Femur (tissue), 1 donor: ENCODE results near the gene SNX25.
"Not testable (repeated sequence)": the region's sequence is repeated elsewhere in the genome, so short reads cannot be mapped to it uniquely, and the experiment has no call there.

Source experiments
- DNase-seq: peaks from one replicate; pipeline ENCODE4 v3.0.0-alpha.2; 2017

Gene SNX25

DNA sequence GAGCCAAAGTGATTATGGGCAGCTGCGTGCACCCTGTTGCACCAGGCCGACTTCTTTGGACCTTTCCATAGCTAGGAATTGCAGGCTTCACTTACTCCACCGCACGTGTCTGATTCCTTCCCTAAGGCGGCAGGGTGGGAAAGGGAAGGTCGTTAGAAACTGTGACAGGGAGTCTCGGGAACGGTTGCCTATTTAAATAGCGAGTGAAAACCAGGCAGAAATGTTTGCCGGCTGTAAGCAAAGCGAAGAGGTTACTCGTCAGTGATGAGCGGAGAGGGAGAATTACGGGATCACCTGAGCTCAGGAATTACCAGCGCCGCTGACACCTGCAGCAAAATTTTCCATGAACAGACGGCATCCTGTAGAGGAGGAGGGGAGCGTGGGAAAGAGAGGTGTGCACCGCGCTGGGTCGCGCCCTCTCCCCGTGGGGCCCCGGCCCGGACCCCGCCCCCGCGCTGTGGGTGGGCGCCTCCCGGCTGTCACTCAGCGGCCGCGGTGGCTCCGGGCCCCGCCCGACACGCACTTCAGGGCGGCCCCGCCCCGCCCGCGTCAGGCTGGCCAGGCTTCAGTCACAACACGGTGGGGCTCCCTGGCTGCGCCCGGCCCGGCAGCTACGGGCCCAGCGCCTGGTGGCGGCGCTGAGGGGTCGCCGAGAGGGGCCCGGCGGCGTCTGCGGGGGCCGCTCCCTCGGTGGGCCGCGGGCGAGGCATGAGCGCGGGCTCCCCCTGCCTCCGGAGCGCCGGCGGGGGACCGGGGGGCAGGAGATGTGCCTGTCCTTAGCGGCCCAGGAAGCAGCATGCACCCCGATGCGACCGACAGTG is at the start of gene SNX25:
SNX25 (plus strand) TSS at position 568 of the 821 bp plus-strand sequence; CDS start at position 797, 229 bp downstream.
- peak; percentile 90 for DNase-seq

DNA sequence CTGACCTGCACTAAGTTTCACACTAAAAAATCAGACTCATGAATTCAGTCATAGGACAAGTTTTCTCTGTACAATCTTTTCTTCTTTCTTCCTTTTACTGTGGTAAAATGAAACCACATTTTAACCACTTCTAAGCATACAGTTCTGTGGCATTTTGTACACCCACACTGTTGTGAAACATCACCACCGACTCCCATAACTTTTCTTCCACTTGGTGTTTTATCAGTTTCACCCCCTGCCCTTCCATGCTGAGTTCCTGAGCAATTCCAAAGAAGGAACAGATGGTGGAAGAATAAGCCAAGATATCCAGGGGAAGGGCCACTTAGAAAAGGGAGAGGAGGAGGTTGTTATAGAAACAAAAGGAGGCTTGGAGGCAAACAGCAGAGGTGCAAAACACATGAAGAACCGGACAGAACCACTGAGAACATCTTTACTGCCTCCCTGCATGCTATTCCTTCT is 43.8 kb upstream of the SNX25 start:
- DNase-seq, result no peak

DNA sequence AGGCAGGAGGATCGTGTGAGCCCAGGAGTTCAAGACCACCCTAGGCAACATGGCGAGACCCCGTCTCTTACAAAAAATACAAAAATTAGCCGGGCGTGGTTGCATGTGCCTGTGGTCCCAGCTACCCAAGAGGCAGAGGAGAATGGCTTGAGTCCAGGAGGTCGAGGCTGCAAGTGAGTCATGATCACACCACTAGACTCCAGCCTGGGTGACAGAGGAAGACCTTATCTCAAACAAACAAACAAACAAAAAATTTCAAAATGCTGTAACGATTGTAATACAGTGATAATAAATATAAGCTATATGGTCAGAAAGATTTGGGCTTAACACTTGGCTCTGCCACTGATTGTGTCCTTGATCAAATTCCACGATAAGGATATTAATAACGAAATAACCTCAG is 42.2 kb upstream of the SNX25 start:
- DNase-seq, result no peak

DNA sequence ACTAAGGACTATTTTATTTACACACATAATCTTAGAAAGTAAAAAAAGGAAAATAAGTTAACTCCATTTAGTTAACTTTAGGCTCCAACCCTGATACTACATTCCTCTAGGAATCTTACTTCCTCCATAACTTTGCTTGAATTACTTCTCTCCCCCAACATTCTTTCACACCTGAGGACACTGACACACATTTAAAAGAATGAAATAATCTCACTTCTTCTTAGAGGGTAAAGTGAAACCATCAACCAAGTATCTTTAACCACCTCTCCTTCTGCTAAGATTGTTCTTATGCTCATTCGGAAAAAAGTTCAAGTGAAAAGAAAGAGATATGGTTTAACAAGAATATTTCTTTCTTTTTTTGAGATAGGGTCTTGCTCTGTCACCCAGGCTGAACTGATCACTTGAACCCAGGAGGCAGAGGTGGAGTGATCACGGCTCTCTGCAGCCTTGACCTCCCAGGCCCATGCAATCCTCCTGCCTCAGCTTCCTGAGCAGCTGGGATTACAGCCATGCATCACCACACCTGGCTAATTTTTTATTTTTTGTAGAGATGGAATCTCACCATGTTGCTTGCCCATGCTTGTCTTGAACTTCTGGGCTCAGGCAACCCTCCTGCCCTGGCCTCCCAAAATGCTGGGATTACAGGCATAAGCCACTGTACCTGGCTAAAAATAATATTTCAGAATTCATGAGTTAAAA is 37.9 kb upstream of the SNX25 start:
- no peak for DNase-seq

DNA sequence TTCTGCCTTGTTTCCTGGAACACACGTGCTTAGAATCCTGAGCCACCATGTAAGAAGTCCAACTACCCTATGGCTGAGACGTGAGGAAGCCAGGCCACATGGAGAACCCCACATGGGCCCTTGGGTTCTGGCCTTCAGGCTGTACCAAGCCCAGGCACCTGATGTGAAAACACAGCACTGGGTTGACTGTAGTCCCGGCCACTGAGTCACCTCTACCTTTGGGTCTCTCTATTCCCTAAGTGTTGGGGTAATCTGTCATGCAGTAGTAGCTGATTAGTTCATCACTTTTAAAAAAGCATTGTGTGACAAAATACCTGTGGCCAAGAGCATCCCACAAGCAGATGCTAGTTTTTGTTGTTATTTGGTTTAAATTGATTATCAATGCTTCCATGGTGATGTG is 29.9 kb upstream of the SNX25 start:
- no peak for DNase-seq

DNA sequence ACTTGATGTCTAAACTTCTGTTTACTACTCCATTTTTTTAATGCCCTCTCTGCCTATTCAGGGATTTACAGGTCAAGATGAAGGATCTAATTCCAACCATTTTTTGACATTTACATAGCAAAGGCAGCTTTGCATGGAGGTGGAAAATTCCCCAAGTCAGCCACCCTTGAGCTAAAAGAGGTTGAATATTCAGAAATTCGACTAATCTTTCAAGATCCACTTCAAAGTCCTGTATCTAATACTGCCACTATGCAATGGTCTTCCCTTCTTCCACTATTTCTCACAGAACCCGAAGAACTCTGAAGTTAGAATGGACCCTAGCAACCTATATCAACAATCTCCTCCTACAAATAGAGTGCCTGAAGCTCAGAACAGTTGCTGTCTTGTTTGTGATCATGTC is 27.2 kb upstream of the SNX25 start:
- no peak for DNase-seq

DNA sequence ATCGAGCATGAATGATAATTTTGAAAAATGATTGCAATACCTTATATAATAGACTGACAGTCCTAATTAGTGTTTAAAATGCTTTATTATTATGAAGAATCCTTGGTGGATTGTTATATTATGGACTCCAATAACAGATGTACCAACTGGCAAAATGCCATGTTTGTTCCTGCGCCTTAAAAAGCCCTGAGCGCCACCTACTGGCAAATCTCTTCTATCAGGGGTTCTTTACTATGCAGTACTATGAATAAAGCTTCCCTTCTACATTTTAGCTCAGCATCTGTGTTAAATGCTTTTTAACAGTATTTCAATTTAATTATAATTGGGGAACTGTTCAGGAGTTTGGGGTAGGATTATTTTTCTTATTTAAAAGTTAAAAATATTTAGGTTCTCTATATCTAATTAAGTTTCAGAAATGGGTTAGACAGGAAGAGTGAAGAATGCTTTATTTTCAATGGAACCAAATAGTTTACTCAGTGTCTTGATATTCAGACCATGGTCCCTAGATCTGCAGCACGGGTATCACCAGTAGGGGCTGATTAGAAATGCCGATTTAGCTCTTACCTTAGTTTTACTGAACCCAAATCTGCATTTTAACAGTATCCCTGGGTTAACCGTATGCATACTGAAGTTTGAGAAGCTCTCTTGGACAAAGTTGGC is 25.6 kb upstream of the SNX25 start:
- DNase-seq, result peak; percentile 80

DNA sequence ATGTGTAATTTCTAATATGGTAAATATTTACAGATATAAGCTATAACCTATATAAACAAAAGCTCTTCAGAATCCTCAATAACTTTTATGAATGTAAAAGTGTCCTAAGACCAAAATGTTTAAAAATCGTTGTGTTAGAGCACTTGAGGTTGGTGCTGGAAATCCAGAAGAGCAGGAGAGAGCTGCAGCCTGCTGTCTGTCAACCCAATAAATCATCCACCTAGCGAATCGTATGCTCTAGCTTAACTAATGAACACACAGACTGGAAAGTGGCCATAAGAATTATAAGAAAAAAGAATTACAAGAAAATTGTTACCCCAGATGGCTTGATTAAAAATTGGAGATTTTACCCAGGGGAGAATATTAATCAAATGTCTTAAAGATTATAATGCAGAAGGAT is 22.6 kb upstream of the SNX25 start:
- DNase-seq, result no peak

DNA sequence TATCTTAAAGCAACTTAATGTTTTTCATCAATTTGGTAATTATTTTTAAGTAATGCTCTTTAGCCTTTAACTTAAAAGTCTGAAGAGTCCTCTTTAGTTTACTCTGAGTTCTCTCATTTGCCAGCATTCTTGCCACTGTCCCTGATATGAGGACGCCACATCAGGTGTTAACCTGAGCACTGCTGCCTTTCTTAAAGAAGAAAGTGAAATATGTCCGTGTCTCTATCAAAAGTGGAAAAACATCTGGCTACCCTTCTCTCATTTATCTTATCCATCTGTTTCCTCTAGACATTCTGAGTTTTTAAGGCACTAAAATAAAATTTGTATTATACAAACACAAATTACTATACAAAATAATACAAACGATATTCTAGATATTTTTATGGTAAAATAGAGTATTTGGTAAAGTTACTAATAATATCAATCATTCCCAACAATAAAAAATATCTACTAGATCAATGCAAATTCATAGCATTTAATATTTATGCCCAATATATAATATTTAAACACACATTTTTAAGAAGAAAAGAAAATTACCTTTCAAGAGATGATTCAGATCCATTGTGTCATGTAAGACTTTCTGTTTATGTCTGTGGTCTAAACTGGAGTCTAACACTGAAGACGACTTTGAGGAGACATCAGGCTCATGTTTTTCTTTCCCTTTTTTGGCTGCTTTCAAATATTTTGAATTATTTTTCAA is 19.6 kb upstream of the SNX25 start:
- DNase-seq, result no peak

DNA sequence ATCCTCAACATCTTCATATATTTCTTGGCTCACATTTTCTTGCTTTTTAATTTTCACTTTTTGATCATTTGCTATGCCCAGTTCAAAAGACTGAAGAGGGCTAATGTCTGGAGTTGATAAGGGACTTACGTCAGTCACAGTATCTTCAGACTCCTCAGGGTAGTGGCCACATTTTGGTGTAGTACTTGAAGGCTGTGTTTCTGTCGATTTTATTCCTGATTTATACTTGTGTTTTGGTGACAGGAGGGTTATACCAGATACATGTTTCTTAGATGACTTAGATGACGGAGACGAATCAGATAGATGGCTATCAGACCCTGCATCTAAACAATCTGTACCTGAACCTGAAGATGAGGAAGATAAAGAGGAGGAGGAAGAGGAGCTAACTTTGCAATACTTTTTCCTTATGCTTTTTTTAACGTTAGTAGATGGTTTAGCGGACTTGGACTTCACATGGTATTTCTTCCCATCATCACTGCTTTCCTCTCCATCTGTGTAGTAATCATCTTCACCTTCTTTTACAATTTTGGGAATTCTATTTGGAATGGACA is 19.0 kb upstream of the SNX25 start:
- no peak for DNase-seq

DNA sequence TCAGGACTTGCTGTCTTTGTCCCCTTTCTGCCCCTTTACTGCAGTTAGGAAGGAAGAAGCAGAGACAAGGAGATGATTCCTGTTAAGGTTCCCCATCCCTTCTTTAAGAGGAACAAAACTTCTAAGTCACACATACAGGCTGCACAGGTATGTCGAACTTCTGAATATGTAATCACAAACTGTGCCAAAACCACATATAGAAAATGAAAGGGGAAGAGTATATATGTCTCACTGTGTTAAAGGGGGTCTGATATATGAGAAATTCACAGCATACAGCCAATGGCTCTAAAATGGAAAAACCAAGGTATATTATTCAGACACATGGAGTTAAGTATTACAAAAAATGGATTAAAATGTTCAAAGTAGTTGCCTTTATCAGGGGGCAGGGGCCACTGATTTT is 17.3 kb upstream of the SNX25 start:
- DNase-seq, result no peak

DNA sequence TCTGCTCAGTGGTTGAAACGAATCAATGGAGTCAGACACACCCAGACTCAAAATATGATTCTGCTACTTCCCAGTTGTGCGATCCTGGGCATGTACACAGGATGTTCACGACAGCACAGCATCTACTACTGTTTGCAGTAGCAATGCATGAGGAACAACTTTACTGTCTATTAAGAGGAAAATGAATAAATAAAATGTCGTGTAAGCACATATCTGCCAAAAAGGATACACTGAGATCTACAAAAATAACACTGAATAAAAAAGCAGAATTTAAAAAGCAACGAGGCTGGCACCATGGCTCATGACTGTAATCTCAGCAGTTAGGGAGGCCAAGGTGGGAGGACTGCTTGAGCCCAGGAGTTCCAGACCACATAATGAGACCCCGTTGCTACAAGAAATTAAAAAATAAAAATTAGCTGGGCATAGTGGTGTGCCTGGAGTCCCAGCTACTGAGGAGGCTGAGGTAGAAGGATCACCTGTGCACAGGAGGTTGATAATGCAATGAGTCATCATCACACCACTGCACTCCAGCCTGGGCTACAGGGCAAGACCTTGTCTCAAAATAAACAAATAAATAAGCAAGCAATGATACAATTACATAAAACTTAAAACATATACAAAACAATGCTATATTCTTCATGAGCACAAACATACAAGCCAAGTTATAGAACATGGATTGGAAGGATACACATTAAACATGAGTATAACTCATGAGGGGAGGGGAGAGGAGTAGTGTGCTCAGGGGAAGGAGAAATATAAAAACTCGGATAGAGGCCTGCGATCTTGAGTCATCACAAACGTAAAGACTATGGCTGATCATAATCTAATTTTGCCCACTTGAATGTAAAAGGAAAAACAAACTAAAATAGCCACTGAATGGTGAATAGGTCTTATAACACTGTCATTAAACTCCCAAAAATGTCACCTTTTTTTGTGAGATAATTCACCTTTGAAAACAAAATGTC is 14.2 kb upstream of the SNX25 start:
- no peak for DNase-seq

DNA sequence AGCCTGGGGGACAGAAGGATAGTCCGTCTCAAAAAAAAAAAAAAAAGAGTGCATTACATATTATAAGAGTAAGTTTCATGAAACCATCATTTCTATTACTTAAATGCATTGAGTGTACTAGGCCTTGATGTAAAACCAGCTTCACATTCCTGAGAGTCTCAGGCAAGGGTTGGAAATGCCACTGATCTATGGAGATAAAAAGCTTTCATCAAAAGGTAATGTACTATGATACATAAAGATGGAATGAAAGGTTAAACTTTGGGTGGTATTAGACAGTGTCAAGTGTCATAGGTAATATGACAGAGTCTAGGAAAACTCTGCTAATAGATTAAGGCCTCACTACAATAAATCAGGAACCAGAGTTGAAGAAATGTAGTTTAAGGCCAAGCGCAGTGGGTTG is 13.0 kb upstream of the SNX25 start:
- DNase-seq, result no peak

DNA sequence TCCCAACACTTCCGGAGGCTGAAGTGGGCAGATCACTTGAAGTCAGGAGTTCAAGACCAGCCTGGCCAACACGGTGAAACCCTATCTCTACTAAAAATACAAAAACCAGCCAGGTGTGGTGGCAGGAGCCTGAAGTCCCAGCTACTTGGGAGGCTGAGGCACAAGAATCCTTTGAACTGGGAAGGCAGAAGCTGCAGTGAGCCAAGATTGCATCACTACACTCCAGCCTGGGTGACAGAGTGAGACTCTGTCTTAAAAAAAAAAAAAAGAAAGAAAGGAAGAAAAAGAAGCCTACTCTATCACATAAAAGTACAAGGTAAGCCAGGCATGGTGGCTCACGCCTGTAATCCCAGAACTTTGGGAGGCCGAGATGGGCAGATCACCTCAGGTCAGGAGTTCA is 11.2 kb upstream of the SNX25 start:
- DNase-seq, result not testable (repeated sequence)

DNA sequence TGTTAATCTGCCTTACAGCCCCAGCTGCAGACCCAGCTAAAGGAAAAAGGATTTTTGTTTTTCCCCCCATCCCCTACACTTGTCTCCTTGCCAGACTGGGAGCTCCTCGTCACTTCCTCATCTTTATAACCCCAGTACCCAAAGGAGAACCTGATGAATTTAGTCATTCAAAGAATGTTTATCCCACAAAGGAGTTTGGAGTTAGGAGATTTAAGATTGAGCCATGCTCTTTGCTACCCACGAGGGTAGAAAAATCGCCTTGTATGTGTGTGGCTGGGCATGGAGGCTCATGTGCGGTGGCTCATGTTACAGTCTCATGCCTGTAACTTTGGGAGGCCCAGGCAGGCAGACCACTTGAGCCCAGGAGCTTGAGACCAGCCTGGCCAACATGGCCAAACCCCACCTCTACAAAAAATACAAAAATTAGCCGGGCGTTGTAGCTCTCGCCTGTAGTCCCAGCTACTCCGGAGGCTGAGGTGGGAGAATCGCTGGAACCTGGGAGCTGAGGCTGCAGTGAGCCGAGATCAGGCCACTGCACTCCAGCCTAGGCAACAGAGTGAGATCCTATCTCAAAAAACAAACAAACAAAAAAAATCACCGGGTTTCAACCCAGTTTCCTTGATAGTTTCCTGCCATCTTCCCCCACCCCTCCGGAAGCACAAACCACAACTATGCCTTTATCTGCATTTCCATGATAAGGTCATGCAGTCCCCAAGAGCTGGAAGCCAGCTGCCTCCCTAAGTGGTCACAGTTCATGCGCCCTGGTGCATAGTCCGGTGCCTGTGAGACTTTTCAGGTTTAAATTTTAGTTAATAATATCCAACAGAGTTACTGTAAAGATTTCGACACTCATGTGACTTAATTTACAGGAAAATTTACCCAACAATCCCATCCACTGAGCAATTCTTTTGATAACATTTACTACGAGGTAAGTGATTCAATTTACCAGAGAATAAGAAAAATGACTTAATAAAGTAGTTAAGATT is 7.1 kb upstream of the SNX25 start:
- peak; percentile 46 for DNase-seq

DNA sequence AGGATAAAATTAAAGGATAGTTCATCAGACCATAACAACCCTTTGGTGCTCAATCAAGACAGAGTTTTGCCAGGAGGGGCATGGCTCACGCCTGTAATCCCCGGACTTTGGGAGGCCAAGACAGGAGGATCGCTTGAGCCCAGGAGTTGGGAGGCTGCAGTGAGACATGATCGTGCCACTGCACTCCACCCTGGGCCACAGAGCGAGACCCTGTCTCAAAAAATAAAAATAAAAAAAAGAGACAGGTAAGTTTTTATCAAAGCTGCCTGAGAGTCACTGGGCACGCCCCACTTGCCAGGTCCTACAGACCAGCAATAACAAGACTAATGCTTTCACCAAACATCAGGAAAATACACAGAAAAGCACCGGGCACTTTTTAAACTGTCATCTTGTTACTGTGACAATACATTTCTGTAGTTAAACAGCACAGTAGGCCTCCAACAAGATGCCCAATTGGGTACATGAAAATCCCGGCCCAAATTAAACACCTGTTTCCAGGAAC is 6.4 kb upstream of the SNX25 start:
- no peak for DNase-seq

DNA sequence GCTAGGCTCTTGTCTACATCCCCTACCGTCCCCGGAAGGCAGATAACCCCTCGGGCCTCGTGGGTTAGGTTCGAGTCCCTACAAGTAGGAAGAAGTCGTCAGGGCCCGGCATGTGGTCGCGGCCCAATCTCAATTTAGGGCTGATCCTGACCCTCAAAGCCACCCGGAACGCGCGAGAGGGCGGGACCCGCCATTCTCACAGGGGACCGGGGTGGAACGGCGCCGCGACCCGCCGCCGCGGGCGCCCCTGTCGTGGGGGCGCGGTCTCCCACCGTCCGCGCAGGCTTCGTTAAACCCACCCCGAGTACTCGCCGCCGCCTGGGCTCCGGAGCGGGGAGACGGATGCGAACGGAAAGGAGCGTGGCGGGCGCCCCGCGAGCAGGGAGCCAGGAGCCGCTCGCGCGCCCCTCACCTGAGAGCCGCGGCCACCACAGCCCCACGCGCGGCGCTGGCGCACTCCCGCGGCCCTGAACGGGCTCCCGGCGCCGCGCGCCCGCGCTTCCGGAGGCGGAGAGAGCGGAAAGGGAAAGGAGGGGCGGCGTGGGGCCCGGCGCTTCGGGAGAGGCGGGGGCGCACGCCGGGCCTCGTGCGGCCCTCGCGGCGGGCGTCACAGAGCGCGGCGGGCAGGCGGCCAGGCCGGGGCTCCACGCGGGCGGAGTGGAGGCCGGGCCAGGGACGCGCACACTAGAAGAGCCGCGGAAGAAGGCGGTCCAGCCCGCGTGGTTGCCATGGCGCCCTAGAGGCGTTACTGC is 5.7 kb upstream of the SNX25 start, which contains the start of gene CFAP97:
CFAP97 (minus strand) TSS at position 515 of the 752 bp plus-strand sequence. CDS start 12,804 bp downstream, outside the sequence.
- DNase-seq, result peak; percentile 95

DNA sequence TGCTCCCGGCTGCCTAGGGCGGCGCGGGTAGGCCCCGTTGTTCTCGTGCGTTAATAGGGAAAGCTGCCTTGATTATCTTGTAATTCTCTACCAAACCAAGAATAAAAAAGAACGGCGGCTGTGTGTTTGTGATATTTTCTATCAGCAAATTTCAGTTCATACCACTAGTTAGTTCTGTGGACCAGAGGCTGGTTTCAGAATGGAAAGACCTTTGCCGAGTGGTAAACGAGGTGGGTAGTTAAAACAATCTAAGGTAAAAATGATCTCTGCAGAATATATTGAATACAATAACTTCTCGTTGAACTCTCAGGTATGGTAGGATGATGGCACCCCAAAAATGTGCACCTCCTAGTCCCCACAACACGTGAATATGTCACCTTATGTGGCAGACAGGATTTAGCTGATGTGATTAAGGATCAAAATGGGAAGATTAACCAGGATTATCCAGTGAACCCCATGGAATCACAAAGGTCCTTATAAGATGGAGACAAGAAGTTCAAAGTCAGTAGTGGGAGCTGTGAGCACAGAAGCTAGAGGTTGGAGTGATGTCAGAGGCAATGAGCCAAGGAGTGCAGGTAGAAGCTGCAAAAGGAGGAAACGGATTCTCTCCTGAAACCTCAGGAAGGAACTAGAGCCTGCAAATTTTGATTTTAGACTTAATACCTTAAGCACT is 5.0 kb upstream of the SNX25 start:
- no peak for DNase-seq

DNA sequence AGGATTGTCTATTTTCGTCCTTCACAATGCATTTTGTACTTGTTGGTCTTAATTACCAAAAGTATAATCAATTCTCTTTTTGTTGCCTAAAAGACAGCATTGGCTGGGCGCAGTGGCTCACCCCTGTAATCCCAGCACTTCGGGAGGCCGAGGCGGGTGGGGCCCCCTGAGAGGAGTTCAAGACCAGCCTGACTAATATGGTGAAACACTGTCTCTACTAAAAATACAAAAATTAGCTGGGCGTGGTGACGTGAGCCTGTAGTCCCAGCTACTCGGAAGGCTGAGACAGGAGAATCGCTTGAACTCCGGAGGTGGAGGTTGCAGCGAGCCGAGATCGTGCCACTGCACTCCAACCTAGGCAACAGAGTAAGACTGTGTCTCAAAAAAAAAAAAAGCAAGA is 4.3 kb upstream of the SNX25 start:
- DNase-seq, result not testable (repeated sequence)
